DMS53 (cell line): Measurements from ENCODE around the gene EVC.

ENCODE experiments used
- DNase-seq: peaks from one replicate; lab custom pipeline; 2025; lab: John Stamatoyannopoulos, UW

Gene EVC

DNA sequence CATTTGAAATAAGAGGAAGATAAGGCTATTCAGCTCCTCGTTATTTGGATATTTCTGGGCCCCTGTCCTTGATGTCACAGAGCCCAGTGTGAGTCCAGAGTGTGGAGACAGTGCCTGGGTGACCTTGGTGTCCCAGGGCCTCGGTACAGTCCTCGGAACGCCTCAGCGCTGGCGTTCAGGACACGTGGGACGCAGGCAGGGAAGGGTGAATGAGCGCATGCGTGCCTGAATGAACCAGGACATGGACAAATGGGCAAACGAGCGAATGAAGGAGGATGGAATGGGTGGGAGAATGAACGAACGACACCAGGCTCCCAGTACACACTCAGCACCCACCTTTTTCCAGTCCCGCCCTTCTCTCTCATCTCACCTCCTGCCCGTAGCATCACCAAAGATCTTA, 44.2 kb downstream of the EVC start:
- DNase-seq, result no peak

DNA sequence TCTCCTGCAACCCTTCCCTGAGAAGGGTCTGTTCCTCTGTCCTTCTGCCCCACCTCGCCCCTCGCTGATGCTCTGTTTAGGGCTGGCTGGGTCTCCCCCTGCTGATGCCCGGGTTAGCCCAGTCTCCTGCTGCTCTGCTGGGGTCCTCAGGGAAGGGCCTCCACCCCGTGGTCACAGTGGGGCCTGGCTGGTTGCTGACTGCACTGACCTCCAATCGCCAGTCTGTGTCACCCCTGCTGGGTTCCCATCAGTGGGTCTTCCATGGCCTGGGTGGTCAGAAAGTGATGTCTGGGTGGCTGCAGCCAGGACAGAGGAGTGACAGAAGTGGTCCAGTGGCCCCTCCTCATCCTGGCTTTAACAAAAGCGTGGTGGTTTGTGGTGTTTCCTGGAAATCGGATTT, 44.7 kb downstream of the EVC start:
- no peak for DNase-seq

DNA sequence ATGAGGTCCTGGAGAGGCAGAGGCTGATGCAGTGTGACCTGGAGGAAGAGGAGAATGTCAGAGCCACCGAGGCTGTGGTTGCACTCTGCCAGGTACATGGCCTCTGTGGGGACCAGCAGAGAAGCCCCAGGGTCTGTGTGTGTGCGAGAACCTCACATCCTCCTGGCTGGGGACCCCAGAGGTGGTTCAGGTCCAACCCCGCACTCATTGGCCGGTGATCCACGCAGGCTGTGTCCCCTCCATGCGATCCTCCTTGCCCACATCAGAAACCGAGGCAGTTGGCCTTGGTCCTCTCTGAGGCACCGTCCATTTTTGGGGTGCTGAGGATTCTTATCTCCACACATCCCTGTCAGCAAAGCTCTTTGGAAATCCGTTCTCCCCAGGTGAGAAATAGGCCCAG, 45.3 kb downstream of the EVC start:
- DNase-seq, result no peak

DNA sequence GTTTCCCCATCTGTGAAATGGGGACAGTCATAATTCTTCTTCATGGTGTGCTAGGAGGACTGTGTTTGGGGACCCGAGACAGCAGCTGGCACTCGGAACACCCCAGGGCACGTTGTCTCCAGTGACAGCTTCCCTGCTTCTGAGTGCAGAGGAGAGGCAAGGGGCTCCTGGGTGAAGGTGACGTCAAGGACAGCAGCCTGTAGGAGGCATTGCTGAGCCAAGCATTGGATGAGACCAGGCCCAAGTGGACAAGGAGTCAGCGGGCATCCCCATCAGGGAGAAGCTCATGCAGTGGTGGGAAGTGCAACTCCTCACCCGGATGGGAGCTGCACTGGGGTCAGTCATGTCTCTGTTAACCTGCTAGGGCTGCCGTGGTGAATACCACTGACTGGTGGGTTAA, 46.1 kb downstream of the EVC start:
- DNase-seq, result no peak

DNA sequence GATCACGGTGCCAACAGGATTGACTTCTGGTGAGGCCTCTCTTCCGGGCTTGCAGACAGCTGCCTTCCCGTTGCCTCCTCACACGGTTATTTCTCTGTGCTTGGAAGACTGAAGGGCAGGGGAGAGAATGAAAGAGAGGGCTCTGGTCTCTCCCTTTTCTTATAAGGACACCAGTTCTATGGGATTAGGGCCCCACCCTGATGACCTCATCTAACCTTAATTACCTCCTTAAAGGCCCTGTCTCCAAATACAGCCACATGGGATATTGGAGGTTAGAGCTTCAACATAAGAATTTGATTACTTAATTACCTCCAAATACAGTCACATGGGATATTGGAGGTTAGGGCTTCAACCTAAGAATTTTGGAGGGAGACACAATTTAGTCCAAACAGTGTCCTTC, 46.5 kb downstream of the EVC start:
- no peak for DNase-seq

DNA sequence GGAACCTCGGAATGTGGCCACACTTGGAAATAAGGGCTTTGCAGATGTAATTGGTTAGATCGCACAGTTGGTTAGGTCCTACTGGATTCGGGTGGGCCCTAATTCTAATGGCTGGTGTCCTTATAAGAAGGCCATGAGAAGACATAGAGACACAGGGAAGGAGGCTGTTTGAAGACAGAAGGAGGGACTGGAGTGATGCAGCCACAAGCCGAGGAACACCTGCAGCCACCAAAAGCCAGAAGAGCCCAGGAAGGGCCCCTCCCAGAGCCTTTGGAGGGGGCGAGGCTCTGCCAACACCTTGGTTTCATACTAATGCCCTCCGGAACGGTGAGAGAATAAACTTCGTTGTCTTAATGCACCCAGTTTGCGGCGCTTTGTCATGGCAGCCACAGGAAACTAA, 47.0 kb downstream of the EVC start:
- no peak for DNase-seq

DNA sequence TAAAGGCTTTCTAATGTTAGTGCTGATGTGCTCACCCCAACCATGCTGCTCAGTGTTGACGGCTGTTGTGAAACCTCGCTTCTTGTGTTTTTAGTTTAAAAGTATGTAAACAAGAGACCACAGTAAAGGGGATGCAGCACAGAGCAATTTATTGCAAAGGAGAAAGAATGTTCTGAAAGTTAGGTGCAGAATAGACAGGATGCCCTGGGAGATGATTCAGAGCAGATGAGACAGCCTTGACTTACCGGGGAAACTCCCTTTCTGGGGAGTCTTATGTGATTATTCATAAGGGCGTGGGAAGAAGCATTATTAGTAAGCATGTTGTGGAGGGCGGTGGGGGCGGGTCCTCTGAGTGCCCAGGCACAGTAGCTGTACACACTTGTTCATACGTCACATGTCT, 47.7 kb downstream of the EVC start:
- no peak for DNase-seq

DNA sequence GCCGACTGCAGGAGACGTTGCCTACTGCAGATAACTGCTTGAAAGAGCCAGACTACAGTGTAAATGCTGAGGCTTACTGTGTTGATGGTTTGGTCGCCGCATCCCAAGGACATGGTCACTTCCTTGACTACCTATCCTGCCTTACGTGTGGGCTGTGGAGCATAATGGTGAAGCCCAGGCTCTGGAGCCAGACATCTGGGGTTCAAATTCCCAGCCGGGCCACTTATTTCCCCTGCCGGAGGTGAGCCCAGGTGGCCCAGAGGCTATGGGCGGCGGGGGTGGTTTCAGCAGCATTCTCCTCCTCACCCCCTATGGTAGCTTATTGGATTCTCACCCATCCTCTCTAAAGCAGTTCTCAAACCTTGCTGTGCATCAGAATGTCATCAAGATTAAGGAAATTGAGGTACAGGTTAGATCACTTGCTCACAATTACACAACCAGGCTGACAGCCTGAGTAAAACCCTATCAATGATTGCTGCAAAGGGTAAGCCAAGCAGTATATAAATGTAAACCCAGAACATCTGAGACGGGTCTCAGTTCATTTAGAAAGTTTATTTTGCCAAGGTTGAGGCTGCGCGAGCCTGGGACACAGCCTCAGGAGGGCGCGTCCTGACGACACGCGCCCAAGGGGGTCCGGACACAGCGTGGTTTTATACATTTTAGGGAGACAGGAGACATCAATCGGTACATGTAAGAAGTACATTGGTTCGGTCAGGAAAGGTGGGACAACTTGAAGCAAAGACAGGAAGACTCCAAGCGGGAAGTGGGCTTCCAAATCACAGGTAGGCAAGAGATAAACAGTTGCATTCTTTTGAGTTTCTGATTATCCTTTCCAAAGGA, 48.5 kb downstream of the EVC start:
- DNase-seq, result no peak

DNA sequence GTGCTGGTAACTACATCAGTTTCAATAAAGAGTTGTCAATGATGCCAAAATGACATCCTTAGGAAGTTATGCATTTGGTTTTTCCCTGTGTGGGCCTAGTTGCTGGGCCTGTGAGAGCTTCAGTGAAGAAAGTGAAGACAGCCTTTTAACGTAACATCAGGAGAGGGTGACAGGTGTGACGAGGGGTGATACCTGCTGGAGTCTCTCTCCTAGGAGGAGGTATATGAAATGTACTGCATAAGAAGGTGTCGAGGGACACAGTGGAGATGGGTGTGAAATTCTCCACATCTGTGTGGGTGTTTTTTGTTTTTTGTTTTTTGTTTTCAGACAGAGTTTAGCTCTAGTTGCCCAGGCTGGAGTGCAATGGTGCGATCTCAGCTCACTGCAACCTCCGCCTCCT, 49.2 kb downstream of the EVC start:
- DNase-seq, result no peak

DNA sequence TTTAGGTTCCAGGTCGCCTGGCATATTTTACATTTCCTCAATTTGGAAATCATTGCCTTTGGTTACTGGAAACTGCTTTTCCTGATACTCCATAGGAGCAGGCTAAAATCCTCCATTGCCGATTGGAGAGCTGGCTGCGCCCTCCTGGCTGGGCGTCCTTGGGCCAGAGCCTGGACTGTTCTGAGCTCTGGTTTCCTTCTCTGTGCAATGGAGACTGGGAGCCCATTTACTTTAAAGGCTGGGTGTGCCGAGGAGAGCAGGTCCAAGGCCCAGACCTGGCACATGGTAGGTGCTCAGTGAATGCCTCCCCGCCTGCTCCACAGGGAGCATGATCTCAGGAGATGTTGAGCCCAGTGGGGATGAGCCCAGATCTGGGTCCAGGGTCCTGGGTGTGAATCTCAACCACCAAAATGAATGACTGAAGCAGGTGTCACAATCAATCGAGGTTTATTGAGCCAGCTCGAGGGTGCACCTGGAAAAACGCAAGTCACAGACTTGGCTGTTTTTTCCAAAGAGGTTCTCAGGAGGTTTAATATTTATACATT, 50.0 kb downstream of the EVC start:
- DNase-seq, result no peak

DNA sequence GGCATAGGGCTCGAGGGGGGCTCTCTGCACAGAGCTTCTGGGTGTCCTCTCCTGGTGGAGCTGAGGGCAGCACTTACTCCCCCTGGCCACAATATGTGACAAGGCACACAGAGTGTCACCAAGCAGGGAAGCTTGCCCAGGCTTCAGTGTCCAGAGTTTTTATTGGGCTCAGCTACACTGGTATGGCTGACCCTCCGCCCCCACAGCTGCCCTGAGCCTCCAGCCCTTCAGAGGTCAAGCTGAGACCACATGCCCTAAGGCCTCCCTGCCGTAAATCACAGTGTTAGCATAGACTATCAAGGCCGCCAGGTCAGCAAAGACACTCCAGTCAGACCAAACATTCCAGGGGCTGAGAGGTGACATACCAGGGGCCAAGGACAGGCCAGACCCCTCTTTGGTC, 59.0 kb downstream of the EVC start:
- no peak for DNase-seq

DNA sequence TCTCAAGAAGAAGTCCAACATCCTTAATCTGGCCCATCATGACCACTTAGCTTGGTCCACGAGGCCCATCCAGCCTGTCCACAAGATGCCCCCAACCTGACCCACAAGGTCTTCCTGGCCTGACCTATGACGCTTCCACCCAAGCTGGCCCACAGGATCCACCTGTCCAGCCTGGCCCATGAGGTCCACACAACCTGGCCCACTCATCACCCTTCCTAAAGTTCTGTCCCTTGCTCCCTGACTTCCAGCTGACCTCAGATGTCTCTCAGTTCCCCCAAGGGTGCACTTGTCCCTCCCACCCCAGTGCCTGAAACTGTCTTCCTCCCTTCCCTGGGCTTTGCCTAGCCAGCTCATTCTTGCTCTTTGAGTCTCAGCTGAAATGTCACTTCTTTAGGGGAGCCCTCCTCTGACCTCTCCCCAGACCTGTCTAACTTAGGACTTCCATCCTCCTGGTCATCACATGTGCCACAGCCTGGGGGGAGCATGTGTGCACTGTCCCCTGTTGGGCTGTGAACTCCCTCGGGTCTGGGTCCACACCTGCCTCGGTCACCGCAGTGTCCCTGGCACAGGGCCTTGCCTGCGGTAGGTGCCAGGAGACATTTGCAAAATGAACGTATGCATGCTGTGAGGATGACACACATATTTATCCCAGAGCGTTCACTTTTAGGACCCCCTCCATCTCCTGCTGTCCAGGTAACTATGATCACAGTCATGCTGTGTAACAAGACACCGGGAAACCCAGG, 61.7 kb downstream of the EVC start:
- DNase-seq, result no peak

DNA sequence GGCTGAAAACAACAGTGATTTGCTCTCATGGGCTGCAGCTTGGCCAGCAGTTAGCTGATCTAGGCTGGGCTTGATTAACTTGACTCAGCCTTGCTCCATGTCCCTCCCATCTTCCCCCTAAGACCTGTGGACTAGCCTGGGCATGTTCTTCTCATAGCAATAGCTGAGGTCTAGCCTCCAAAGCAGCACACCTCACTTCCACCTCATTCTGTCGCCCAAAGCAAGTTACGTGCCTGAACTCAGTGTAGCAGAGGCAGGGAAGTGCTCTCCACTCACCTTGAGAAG, 62.2 kb downstream of the EVC start:
- no peak for DNase-seq

DNA sequence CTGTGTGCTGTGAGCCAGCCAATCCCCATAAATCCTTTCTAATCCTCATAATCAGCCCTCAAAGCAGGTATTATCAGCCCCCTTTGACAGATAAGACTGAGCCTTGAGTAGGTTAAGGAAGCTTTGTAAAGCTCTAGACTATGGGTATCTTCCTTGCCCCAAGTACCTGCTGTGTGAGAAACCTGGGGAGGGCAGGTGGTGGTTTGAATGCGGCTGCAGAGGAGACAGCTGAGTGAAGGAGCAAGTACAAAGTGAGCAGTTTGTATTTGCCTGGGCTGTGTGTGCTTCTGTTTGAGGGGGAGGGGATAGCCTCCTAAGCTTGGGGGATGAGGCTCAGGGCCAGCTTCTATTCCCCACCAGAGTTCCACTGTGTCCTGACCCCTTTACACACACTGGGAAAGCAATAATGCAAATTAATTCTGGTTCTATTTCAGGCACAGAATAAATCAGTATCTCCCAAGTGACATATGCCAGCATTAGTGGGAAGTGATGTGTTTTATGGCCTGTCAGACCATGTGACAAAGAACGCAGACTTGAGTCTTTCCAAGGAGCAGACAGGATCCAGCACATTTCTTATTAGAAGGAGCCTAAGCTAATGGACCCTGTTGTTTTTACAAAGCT, 63.5 kb downstream of the EVC start:
- DNase-seq, result no peak

DNA sequence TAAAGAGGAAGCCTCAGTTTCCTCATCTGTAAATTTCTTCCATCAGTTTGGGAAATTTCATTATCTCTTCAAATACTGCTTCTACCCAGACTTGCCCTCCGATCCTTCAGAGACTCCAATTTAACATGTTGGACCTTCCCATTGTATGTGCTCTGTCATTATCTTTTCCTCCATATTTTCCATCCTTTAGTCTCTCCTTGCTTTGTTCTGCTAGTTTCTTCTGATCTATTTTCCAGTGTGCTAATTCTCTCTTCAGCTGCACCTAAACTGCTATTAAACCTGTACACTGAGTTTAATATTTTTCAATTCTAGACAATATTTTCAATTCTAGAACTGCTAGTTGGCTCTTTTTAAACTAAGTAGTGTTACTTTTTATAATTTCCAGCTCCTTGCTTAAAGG, 65.5 kb downstream of the EVC start:
- DNase-seq, result peak; percentile 26

DNA sequence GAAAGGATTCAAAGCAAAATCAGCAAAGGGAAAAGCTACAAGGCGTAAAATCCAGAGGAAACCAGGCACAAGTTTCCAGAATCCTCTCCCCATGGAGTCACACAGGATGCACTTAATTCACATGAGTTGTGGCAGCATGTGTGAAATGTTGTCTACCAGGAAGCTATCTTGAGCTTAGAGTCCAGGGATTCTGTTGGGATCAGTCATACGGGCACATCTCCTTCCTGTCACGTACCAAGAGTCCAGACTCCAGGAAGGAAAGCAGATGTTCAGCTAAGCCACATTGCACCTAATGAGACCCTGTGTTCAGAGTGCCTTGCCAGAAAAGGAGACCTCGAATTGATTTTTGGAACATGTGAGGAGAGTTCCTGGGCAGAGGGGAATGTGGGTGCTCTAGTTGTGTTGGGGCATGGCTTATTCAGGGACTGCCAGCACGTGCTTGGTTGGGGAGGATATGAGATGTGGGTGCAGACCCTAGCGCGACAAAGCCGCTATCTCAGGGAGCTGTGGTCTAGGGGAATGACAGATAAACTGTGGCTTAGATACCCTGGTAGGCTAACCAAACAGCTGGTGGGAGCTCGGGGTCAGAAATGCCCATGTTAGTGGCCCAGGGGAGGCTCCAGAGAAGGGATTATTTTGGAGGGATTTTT, 70.0 kb downstream of the EVC start:
- no peak for DNase-seq

DNA sequence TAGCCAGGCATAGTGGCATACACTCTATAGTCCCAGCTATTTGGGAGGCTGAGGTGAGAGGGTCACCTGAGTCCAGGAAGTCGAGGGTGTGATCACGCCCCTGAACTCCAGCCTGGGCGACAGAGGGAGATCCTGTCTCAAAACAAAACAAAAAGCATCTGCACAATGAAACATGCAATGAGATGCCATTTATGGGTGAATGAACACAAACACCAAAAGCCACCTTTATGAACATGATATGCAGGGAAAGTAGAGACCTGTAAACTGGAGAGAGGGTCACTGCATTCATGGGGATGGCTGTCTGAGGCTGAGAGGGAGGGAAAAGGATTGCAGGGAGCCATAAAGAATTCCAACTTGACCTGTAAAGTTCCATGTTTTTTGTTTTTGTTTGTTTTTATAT, 70.7 kb downstream of the EVC start:
- no peak for DNase-seq

DNA sequence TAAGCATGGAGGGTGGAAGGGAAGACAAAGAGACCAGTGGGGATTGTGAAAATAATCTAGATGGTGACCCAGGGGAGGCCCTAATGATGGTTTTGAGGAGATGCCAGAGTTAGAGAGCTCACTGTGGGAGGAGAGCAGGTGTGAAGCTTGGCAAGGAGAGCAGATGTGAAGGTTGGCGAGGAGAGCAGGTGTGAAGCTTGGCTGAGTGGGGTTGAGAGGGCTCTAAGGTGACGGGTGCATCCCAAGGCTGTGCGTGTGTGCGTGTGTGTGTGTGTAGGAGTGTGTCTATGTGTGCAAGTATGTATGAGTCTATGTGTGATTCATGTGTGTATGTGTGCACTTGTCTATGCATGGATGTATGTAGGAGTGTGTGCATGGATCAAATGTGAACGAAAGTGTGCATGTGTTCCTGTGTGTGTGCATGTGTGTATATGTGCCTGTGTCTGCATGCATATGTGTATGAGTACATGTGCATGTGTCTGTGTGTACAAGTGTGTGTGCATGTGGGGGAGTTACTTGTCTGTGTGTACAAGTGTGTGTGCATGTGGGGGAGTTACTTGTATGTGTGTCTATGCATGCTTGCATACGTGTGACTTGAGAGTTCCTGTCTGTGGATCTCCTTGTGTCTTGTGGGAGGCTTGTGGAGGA, 72.0 kb downstream of the EVC start:
- DNase-seq, result peak; percentile 75

DNA sequence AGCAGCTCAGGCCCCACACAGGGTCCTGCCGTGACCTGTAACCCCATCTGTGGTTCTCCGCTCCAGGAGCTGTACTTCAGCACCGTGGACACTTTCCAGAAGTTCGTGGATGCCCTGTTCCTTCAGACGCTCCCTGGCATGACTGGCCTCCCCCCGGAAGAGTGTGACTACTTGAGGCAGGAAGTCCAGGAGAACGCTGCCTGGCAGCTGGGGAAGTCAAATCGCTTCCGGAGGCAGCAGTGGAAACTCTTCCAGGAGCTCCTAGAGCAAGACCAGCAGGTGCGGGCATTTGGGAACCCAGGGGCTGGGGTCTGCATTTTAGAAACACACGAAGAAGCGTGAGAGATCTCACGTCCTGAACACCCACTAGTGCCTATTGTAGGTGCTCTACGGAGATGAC, 72.5 kb downstream of the EVC start:
- DNase-seq, result no peak

DNA sequence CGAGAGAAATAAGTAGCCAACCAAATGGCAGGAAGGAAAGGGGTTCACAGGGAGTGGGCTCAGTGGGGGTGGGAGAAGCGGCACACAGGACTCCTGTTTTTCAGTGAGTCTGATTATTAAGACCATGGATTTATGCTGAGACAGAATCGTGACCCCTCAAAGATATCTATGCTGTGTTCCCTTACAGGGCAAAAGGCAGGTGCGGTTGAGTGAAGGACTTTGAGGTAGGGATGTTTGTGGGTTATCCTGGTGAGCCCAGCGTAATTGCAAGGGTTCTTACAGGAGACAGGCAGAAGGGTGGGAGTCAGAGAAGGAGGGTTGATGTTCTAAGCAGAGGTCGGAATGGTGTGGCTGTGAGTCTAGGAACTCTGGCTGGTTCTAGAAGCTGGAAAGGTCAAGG, 73.0 kb downstream of the EVC start:
- no peak for DNase-seq

DNA sequence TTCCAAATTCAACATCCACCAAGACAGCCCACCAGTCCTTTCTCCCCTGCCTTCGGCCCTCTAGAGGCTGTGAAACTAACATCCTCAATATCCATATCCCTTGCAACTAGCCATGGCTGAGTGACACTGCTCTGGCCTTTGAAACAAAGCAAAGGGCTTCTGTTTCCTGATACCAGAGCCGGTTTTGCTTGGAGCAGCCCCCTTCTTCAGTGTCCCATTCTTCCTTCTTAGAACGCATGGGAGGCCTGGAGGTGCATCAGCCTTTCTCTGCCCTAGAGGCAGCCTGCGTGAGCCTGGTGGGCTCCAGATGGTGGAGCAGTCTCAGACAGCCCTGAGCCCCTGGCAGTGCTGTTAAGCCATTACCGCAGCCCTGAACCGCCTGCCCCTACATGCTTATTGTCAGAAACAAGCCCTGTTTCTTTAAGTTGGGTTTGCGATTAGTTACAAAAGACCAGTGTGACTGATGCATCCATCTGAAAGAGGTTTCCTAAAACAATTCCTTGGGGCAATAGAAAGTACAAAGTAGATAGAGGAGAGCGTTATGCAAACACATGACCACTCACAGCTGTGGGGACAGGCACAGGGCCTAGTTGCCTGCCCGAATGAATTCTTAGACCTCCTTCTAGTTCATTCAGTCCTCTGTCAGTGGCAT, 74.1 kb downstream of the EVC start:
- DNase-seq, result no peak
